ENCODE data around the gene ERVH48-1. TPM values are rescaled to one million over a fixed set of nuclear protein-coding genes. Genes with fewer than 3 reads are reported as not detected.
A peak's percentile ranks its signal among the peaks of the same experiment; 100 is the strongest.

The ERVH48-1 gene
- total and polyA plus RNA-seq, 4 donors: 0.03 to 0.19 TPM; not detected in 2

DNA sequence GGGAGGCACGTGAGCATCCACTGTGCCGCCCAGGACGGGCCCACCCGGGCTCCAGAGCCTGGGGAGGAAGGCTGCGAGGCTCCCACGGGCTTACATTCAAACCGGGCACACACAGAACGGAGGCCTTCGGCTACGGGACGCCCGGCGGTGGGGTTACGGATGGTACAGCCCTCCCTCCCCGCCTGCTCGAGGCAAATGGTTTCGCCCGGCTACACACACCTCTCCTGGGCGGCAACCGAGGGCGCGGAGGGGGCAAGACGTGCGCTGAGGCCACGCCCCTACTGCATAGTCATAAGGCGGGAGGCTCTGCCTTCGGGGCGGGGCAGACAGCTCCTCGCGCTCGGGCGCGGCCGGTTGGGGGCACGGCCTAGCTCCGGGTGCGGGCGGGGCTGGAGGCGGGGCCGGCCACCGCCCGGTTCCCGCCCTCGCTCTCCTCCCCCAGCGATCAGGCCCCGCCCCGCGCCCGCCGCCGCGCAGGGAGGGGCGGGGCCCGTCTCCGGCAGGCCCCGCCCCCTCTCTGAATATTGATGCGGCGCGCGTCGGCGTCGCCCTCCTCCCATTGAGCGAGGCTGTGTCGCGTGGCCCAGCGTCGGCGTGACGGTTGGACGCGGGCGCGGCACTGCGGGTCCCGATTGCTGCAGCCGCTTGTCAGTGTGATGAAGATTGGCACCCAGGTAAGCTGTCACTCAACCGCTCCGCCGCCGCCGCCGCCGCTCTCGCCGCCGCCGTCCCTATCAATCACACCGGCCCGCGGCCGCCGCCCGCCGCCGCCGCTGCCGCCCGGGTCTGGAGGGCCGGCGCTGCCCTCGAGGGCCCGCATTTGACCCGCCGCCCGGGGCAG is 48.8 kb upstream of the ERVH48-1 start, which contains the start of gene PKNOX1 (continued):
- TF ChIP-seq NR2F2 (IDR thresholded peaks at IDR 0.05) (no peak), EGR1 (IDR thresholded peaks at IDR 0.05; ENCODE audit: low read depth in 2 of 2) (no peak)
- TF ChIP-seq, protein P1, sequence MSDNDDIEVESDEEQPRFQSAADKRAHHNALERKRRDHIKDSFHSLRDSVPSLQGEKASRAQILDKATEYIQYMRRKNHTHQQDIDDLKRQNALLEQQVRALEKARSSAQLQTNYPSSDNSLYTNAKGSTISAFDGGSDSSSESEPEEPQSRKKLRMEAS (IDR thresholded peaks at IDR 0.05): peak; percentile 53

DNA sequence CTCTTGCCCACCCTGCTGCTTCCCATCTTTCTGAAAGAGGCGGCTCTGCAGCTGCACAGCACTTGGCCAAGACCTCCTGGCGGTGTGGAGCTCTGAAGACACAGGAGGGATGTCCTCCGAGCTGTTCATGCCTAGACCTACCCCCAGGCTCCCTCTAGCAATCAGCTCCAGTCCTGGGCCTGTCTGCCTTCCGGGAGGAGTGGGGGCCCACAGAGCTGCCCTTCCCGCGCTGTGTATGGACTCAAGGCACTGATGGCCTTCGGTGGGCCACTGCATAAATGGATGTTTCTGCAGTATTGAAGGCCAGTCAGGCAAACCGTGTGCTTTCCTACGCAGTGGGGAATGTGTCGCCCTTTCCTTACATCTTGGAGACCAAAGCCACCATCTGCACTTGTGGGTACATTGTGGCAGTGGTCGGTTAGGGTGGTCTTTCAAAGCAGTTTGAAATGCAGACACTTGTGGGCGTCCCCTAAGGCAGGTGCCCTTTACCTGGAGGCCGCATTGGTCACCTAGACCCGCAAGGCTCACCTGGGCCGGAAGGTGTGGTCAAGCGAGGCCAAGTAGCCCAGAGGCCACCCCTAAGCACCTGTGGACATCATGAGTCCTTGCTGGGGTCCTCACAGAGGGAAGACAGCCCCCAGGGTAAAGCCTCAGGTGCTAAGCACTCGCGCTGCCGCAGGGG is 48.0 kb upstream of the ERVH48-1 start:
- Histone ChIP-seq H3K9me3 (ENCODE audit: control insufficient read depth in 4 of 4, low read length in 3 of 4) (no peaks in the 10 kb centered on the region), H3K27ac (ENCODE audit: low read depth in 1 of 2, low read length in 2 of 2) (peak overlapping the region; percentile 69 to 86), H3K4me1 (ENCODE audit: control insufficient read depth in 4 of 4, insufficient read depth in 4 of 4, low read length in 3 of 4) (peaks cover 5 to 20% (median 10%) of the 10 kb centered on the region in 4 donors), H3K4me3 (ENCODE audit: low read depth in 1 of 3, low read length in 3 of 3) (peak overlapping the region; percentile 58 to 87 (median 63)), H3K9ac (ENCODE audit: low read depth in 1 of 2, low read length in 2 of 2) (peak overlapping the region; percentile 10 to 94), H3K36me3 (ENCODE audit: control insufficient read depth in 4 of 4, insufficient read depth in 3 of 4, low read depth in 1 of 4, low read length in 3 of 4) (peaks cover 0 to 1% (median 0%) of the 10 kb centered on the region in 4 donors), H3K27me3 (ENCODE audit: control insufficient read depth in 4 of 4, insufficient read depth in 4 of 4, low read length in 3 of 4) (no peaks in the 10 kb centered on the region)
- 68% methylated on average over 19 of the region's 19 CpGs for WGBS
- TF ChIP-seq RXRA (IDR thresholded peaks at IDR 0.05) (no peak), FOXA1 (IDR thresholded peaks at IDR 0.05) (no peak)
- TF ChIP-seq, protein P1 (IDR thresholded peaks at IDR 0.05): no peak
- TF ChIP-seq, protein P2, sequence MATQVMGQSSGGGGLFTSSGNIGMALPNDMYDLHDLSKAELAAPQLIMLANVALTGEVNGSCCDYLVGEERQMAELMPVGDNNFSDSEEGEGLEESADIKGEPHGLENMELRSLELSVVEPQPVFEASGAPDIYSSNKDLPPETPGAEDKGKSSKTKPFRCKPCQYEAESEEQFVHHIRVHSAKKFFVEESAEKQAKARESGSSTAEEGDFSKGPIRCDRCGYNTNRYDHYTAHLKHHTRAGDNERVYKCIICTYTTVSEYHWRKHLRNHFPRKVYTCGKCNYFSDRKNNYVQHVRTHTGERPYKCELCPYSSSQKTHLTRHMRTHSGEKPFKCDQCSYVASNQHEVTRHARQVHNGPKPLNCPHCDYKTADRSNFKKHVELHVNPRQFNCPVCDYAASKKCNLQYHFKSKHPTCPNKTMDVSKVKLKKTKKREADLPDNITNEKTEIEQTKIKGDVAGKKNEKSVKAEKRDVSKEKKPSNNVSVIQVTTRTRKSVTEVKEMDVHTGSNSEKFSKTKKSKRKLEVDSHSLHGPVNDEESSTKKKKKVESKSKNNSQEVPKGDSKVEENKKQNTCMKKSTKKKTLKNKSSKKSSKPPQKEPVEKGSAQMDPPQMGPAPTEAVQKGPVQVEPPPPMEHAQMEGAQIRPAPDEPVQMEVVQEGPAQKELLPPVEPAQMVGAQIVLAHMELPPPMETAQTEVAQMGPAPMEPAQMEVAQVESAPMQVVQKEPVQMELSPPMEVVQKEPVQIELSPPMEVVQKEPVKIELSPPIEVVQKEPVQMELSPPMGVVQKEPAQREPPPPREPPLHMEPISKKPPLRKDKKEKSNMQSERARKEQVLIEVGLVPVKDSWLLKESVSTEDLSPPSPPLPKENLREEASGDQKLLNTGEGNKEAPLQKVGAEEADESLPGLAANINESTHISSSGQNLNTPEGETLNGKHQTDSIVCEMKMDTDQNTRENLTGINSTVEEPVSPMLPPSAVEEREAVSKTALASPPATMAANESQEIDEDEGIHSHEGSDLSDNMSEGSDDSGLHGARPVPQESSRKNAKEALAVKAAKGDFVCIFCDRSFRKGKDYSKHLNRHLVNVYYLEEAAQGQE (IDR thresholded peaks at IDR 0.05): no peak
- DNase-seq (ENCODE audit: low spot score): no peak

DNA sequence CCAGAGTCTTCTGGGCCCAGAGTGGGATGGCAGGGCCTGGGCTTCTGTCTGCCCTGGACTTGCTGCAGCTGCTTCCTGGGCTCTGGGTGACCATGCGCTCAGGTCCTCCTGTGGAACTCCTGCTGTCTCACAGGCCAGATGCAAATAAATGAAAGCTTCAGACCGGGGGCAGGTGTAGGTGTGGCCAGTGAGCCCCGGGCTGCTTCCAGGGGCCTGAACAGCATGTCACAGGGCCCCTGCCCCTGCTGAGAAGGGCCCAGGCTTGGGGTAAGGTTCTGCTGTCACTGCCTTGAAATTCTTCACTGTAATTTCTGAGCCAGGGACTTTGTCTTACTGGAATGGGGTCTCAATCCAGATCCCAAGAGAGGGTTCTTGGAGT is 46.5 kb upstream of the ERVH48-1 start:
- no peak overlapping the region for H3K27ac ChIP-seq (ENCODE audit: low read depth in 1 of 2, low read length in 2 of 2)
- H3K4me3 ChIP-seq (ENCODE audit: low read depth in 1 of 3, low read length in 3 of 3): no peak overlapping the region
- peaks cover 5 to 20% (median 10%) of the 10 kb centered on the region in 4 donors for H3K4me1 ChIP-seq (ENCODE audit: control insufficient read depth in 4 of 4, insufficient read depth in 4 of 4, low read length in 3 of 4)
- peaks cover 0 to 1% (median 0%) of the 10 kb centered on the region in 4 donors for H3K36me3 ChIP-seq (ENCODE audit: control insufficient read depth in 4 of 4, insufficient read depth in 3 of 4, low read depth in 1 of 4, low read length in 3 of 4)
- no peak overlapping the region for H3K9ac ChIP-seq (ENCODE audit: low read depth in 1 of 2, low read length in 2 of 2)
- WGBS: 72% methylated on average over 3 of the region's 3 CpGs
- DNase-seq (ENCODE audit: low spot score): no peak
- H3K9me3 ChIP-seq (ENCODE audit: control insufficient read depth in 4 of 4, low read length in 3 of 4): no peaks in the 10 kb centered on the region
- no peak for TF ChIP-seq GABPA (IDR thresholded peaks at IDR 0.05 in 1 of 2, conservative IDR thresholded peaks at IDR 0.05 in 1 of 2)
- no peak for TF ChIP-seq YY1 (IDR thresholded peaks at IDR 0.05)
- TF ChIP-seq, protein P1 (IDR thresholded peaks at IDR 0.05): no peak
- no peak for TF ChIP-seq FOXA1 (IDR thresholded peaks at IDR 0.05)
- TF ChIP-seq FOXA2 (IDR thresholded peaks at IDR 0.05): no peak
- TF ChIP-seq EGR1 (IDR thresholded peaks at IDR 0.05; ENCODE audit: low read depth in 2 of 2): no peak
- no peak for TF ChIP-seq TAF1 (conservative IDR thresholded peaks at IDR 0.05)
- TF ChIP-seq, protein P3, sequence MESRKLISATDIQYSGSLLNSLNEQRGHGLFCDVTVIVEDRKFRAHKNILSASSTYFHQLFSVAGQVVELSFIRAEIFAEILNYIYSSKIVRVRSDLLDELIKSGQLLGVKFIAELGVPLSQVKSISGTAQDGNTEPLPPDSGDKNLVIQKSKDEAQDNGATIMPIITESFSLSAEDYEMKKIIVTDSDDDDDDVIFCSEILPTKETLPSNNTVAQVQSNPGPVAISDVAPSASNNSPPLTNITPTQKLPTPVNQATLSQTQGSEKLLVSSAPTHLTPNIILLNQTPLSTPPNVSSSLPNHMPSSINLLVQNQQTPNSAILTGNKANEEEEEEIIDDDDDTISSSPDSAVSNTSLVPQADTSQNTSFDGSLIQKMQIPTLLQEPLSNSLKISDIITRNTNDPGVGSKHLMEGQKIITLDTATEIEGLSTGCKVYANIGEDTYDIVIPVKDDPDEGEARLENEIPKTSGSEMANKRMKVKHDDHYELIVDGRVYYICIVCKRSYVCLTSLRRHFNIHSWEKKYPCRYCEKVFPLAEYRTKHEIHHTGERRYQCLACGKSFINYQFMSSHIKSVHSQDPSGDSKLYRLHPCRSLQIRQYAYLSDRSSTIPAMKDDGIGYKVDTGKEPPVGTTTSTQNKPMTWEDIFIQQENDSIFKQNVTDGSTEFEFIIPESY (IDR thresholded peaks at IDR 0.05): no peak
- TF ChIP-seq, protein P4, sequence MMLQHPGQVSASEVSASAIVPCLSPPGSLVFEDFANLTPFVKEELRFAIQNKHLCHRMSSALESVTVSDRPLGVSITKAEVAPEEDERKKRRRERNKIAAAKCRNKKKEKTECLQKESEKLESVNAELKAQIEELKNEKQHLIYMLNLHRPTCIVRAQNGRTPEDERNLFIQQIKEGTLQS (IDR thresholded peaks at IDR 0.05): no peak
- TF ChIP-seq HNF4G (IDR thresholded peaks at IDR 0.05): no peak
- TF ChIP-seq, protein P2 (IDR thresholded peaks at IDR 0.05): no peak
- TF ChIP-seq SP1 (IDR thresholded peaks at IDR 0.05): no peak
- TF ChIP-seq RAD21 (IDR thresholded peaks at IDR 0.05): no peak
- no peaks in the 10 kb centered on the region for H3K27me3 ChIP-seq (ENCODE audit: control insufficient read depth in 4 of 4, insufficient read depth in 4 of 4, low read length in 3 of 4)

Data from liver (tissue), 9 donors.